SK-N-SH treated with all-trans-retinoic acid at 6 μM for 48 hours (cell line): Measurements from ENCODE around the gene DCTN2.

ENCODE experiments used
- BACH2 ChIP-seq: fragments of 250-450 bp; sonication (Bioruptor Pico); IDR thresholded peaks from 2 replicates; pipeline ENCODE4 v1.9.0; 2021; ENCODE audit warnings: mild to moderate bottlenecking, borderline replicate concordance
- ESRRG ChIP-seq: fragments of 250-450 bp; sonication (Bioruptor Pico); IDR thresholded peaks from 2 replicates; pipeline ENCODE4 v1.6.1; 2021; ENCODE audit warnings: mild to moderate bottlenecking
- ISL1 ChIP-seq: fragments of 250-450 bp; sonication (Bioruptor Pico); IDR thresholded peaks from 2 replicates; pipeline ENCODE4 v2.1.2; 2022; ENCODE audit warnings: mild to moderate bottlenecking, moderate library complexity
- PPARA ChIP-seq: fragments of 250-450 bp; sonication (Bioruptor Pico); IDR thresholded peaks from 2 replicates; pipeline ENCODE4 v1.5.0; 2020; ENCODE audit warnings: mild to moderate bottlenecking, borderline replicate concordance
- RARB ChIP-seq: fragments of 250-450 bp; sonication (Bioruptor Pico); IDR thresholded peaks from 2 replicates; pipeline ENCODE4 v1.8.0; 2021; ENCODE audit warnings: mild to moderate bottlenecking, moderate library complexity
- SNAI2 ChIP-seq: fragments of 250-450 bp; sonication (Bioruptor Pico); IDR thresholded peaks from 2 replicates; pipeline ENCODE4 v1.5.0; 2020; ENCODE audit warnings: mild to moderate bottlenecking, moderate library complexity
- TOX ChIP-seq: fragments of 250-450 bp; sonication (Bioruptor Pico); IDR thresholded peaks from 2 replicates; pipeline ENCODE4 v1.8.0; 2021; ENCODE audit warnings: mild to moderate bottlenecking, moderate library complexity, borderline replicate concordance
- ZFP30 ChIP-seq: fragments of 450-650 bp; formaldehyde crosslinking; IDR thresholded peaks from 2 replicates; pipeline ENCODE4 v1.5.0; 2022; ENCODE audit warnings: mild to moderate bottlenecking, moderate library complexity
- ZNF565 ChIP-seq: fragments of 450-650 bp; formaldehyde crosslinking; conservative IDR thresholded peaks from 2 replicates; pipeline ENCODE4 v1.5.0; 2020; ENCODE audit warnings: low read depth, mild to moderate bottlenecking, moderate library complexity
- ZNF8 ChIP-seq: fragments of 450-650 bp; formaldehyde crosslinking; IDR thresholded peaks from 2 replicates; pipeline ENCODE4 v1.5.0; 2020; ENCODE audit warnings: mild to moderate bottlenecking, moderate library complexity
- TF ChIP-seq, protein P1 (sequence below): fragments of 250-450 bp; sonication (Bioruptor Pico); IDR thresholded peaks from 2 replicates; pipeline ENCODE4 v1.5.0; 2020; ENCODE audit warnings: mild to moderate bottlenecking, moderate library complexity
- TF ChIP-seq, protein P2 (sequence below): fragments of 250-450 bp; sonication (Bioruptor Pico); IDR thresholded peaks from 2 replicates; pipeline ENCODE4 v1.8.0; 2020; ENCODE audit warnings: mild to moderate bottlenecking, moderate library complexity, borderline replicate concordance

DNA sequence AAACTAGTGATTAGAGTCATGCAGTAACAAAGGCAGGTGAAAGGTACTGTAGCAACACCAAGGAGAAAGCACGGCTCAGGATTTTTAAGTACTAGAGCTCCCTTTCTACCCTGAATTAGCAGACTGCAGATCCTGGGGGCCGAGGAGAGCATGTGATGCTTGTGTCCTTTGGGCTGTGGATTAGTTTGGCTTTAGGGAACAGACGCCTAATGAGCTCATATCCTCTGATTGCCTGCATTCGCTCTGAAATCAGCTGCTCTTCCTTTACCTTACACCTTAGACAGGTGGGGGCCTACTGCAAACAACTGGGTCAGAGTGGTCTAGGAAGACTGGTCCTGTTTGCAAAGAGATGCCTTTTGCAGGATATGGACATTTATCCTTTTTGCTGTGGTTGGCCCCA, 46.2 kb upstream of the DCTN2 start:
- TF ChIP-seq, protein P1, sequence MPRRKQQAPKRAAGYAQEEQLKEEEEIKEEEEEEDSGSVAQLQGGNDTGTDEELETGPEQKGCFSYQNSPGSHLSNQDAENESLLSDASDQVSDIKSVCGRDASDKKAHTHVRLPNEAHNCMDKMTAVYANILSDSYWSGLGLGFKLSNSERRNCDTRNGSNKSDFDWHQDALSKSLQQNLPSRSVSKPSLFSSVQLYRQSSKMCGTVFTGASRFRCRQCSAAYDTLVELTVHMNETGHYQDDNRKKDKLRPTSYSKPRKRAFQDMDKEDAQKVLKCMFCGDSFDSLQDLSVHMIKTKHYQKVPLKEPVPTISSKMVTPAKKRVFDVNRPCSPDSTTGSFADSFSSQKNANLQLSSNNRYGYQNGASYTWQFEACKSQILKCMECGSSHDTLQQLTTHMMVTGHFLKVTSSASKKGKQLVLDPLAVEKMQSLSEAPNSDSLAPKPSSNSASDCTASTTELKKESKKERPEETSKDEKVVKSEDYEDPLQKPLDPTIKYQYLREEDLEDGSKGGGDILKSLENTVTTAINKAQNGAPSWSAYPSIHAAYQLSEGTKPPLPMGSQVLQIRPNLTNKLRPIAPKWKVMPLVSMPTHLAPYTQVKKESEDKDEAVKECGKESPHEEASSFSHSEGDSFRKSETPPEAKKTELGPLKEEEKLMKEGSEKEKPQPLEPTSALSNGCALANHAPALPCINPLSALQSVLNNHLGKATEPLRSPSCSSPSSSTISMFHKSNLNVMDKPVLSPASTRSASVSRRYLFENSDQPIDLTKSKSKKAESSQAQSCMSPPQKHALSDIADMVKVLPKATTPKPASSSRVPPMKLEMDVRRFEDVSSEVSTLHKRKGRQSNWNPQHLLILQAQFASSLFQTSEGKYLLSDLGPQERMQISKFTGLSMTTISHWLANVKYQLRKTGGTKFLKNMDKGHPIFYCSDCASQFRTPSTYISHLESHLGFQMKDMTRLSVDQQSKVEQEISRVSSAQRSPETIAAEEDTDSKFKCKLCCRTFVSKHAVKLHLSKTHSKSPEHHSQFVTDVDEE (CRISPR knock-in tag): no peak
- no peak for TF ChIP-seq ZNF565 (CRISPR knock-in tag)
- TF ChIP-seq ZFP30 (CRISPR knock-in tag): no peak
- TF ChIP-seq ZNF8 (CRISPR knock-in tag): no peak
- no peak for TF ChIP-seq PPARA
- TF ChIP-seq ESRRG: no peak
- TF ChIP-seq SNAI2 (CRISPR knock-in tag): no peak
- TF ChIP-seq, protein P2, sequence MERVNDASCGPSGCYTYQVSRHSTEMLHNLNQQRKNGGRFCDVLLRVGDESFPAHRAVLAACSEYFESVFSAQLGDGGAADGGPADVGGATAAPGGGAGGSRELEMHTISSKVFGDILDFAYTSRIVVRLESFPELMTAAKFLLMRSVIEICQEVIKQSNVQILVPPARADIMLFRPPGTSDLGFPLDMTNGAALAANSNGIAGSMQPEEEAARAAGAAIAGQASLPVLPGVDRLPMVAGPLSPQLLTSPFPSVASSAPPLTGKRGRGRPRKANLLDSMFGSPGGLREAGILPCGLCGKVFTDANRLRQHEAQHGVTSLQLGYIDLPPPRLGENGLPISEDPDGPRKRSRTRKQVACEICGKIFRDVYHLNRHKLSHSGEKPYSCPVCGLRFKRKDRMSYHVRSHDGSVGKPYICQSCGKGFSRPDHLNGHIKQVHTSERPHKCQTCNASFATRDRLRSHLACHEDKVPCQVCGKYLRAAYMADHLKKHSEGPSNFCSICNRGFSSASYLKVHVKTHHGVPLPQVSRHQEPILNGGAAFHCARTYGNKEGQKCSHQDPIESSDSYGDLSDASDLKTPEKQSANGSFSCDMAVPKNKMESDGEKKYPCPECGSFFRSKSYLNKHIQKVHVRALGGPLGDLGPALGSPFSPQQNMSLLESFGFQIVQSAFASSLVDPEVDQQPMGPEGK: no peak
- TF ChIP-seq BACH2 (CRISPR knock-in tag): no peak
- no peak for TF ChIP-seq TOX (CRISPR knock-in tag)
- TF ChIP-seq RARB (CRISPR knock-in tag): no peak
- no peak for TF ChIP-seq ISL1 (CRISPR knock-in tag)
